Activated CD4-positive, alpha-beta T cell treated with anti-CD3 and anti-CD28 coated beads for 36 hours (primary cell): ENCODE measurements around the gene NLRC5. TPM values are rescaled to one million over a fixed set of nuclear protein-coding genes. Genes with fewer than 3 reads are reported as not detected.

ENCODE experiments used
- ATAC-seq: fragments of 200-7000 bp; cut with Tn5 transposase; one replicate; pipeline ENCODE4 v1.10.0; 2021; ENCODE audit warnings: mild to moderate bottlenecking, moderate library complexity
- CTCF ChIA-PET: fragments of 350-600 bp; sonication (Branson Sonifier 250); formaldehyde crosslinking; loops from one replicate; lab custom pipeline; 2021; ENCODE audit warnings: antibody characterized with exemption; lab: Charles Lee
- POLR2A ChIA-PET: fragments of 350-600 bp; sonication (Branson Sonifier 250); formaldehyde crosslinking; loops from one replicate; lab custom pipeline; 2021; ENCODE audit warnings: antibody characterized with exemption, inconsistent platforms; lab: Charles Lee
- DNase-seq: peaks from one replicate; pipeline ENCODE4 v3.0.0-alpha.2; 2020
- H3K27ac Mint-ChIP-seq: one replicate; pipeline ENCODE4 v1.8.0; 2021; ENCODE audit warnings: mixed read lengths
- H3K27me3 Mint-ChIP-seq: one replicate; pipeline ENCODE4 v1.8.0; 2021; ENCODE audit warnings: mixed read lengths
- H3K36me3 Mint-ChIP-seq: one replicate; pipeline ENCODE4 v1.8.0; 2021; ENCODE audit warnings: low read depth, mixed read lengths
- H3K4me1 Mint-ChIP-seq: one replicate; pipeline ENCODE4 v1.8.0; 2021; ENCODE audit warnings: mixed read lengths
- H3K4me3 Mint-ChIP-seq: one replicate; pipeline ENCODE4 v1.8.0; 2021; ENCODE audit warnings: mild to moderate bottlenecking, moderate library complexity, mixed read lengths
- H3K9me3 Mint-ChIP-seq: one replicate; pipeline ENCODE4 v1.8.0; 2021; ENCODE audit warnings: low read depth, mixed read lengths
- intact Hi-C, 2 experiments: fragments of 100-400 bp; cut with DNase I in 1 of 2; cut with micrococcal nuclease in 1 of 2; formaldehyde crosslinking; loops; one replicate each; pipeline versions ENCODE4 v1.14.2 to v1.15.1; 2022 to 2024; cut with DNase I, micrococcal nuclease
- total RNA-seq, 2 experiments: library from RNA; stranded (reverse); gene quantifications; one replicate each; pipeline ENCODE4 v1.2.3, GENCODE V29; 2021

NLRC5 gene
- total RNA-seq, 2 experiments from 2014 or later = 143 to 175 TPM

DNA sequence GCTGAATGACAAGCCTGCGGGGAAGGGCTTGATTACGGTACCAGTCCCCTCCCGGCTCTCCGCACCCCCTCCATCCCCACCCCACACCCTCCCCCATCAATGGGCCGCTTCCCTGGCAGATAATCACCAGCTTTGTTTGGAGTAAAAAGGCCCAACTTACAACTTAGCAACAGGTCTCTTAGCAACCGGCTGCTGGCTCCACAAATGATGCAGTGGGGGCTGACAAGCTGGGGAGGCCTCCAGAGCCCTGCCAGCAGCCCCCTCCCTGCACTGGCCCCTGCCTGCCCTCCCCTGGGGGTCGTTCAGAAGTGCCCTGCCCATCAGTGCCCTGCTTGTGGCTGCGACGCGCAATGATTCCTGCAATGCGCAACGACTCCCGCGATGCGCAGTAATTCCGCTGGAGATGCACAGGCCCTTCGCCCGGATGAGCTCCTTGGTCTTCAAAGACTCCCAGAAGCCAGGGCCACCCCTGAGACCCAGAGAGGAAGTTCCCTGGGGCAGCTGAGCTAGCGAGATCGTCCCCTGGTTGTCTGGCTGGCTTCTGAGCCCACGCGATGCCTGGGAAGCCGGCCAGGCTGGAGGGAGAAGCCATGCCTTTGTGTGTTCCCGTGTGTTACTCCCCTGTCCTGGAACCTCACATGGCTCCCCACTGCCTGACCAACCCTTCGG lies 126.3 kb downstream of the NLRC5 start:
- Mint-ChIP-seq H3K27ac (no peak overlapping the region), H3K4me3 (no peak overlapping the region), H3K4me1 (peaks cover 4% of the 10 kb centered on the region), H3K36me3 (no peaks in the 10 kb centered on the region), H3K9me3 (no peaks in the 10 kb centered on the region), H3K27me3 (no peaks in the 10 kb centered on the region)
- ATAC-seq = no peak
- no peak for DNase-seq
- CTCF ChIA-PET = no interaction called here
- POLR2A ChIA-PET = interaction anchor here (0.7 kb wide), 1 partner anchor 186 kb away, joined by 3 read pairs; no protein-coding TSS in a partner anchor
- intact Hi-C loops = no loop called here

DNA sequence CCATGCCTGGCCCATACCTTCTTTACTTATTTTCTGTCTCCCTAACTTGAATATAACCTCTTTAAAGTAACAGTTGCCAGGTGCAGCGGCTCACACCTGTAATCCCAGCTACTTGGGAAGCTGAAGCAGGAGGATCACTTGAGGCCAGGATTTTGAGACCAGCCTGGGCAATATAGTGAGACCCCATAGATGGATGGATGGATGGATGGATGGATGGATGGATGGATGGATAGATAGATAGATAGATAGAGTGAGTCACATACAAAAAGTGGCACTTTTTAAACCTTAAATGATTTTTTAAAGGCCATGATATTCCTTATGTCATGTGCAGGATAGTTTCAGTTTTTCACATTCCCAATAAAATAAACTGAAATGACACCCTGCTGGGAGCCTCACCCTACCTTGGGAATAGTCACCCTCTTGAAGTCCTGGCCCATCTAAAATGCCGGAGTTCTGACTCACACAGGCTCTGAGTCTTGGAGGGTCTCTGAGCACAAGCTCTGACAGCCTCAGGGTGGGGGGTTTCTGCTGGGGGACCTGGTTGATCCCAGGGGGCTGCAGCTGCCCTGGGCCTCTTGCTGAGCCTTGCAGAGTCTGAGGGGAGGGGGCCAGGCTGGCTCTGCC lies 129.2 kb downstream of the NLRC5 start:
- H3K27me3 Mint-ChIP-seq = no peaks in the 10 kb centered on the region
- ChIA-PET POLR2A (no interaction called here), CTCF (no interaction called here)
- no peak overlapping the region for H3K4me3 Mint-ChIP-seq
- intact Hi-C loops = no loop called here
- ATAC-seq = no peak
- no peak for DNase-seq
- no peaks in the 10 kb centered on the region for H3K9me3 Mint-ChIP-seq
- H3K36me3 Mint-ChIP-seq = no peaks in the 10 kb centered on the region
- no peak overlapping the region for H3K27ac Mint-ChIP-seq
- peaks cover 7% of the 10 kb centered on the region for H3K4me1 Mint-ChIP-seq

DNA sequence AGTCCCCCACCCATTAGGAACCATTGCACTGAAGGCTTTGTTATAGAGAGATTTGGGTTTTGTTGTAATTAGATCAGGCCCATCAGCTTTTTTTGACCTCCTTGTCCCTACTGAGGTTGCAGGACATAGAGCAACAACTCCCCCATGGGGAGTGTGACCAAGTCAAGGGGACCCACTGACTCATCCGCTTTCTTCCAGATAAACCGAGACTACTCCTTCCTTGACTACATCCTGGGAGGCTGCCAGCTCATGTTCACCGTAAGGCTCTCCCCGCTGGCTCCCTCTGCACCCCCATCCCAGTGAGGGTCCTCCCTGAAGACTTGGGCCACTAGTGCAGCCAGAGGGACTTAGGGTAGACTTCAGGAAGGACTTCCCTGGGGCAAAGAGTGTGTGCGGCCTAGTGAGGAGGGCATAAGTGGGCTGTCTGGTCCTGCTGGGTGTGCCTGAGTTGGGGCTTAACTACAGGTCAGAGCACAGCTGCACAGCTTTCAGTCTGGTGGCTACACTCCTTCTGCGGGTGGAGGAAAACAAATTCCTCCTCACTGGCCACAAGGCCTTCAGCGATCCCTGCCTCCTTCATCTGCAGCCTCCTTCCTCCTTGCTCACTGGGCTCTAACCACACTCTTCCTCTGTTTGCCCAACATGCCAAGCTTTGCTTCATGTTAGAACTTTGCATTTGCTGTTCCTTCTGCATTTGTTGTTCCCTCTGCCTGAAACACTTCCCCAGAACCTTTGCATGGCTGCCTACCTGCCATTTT lies 134.0 kb downstream of the NLRC5 start:
- no peak for ATAC-seq
- H3K4me1 Mint-ChIP-seq = peaks cover 45% of the 10 kb centered on the region
- H3K36me3 Mint-ChIP-seq = no peaks in the 10 kb centered on the region
- DNase-seq = no peak
- no peak overlapping the region for H3K4me3 Mint-ChIP-seq
- intact Hi-C loops = no loop called here
- no peaks in the 10 kb centered on the region for H3K27me3 Mint-ChIP-seq
- H3K9me3 Mint-ChIP-seq = no peaks in the 10 kb centered on the region
- peak overlapping the region; percentile 81 for H3K27ac Mint-ChIP-seq
- ChIA-PET POLR2A (interaction anchor here (0.7 kb wide), 1 partner anchor 26 kb away, joined by 3 read pairs; no protein-coding TSS in a partner anchor), CTCF (no interaction called here)

DNA sequence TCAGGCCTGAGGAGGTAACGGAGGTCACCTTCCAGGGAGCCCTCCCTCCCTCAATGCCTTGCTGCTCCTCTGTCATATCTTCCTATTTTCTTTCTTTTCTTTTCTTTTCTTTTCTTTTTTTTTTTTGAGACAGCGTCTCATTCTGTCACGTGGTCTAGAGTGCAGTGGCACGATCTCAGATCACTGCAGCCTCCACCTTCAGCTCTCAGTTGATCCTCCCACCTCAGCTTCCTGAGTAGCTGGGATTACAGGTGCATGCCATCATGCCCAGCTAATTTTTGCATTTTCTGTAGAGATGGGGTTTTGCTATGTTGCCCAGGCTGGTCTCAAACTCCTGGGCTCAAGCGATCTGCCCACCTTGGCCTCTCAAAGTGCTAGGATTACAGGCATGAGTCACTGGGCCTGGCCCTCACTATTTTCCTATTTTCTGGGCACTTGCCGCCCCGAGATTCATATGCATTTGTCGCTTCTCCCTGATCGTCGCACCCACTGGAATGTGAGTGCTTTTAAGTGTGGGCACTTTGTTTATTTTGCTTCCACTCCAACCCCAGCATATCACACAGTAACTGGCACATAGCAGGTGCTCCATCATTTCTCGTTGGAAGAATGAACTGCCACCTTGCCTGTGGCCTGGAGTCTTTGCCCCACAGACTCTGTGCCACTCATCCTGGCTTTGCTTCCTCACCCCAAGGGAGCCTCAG lies 134.8 kb downstream of the NLRC5 start:
- Mint-ChIP-seq H3K9me3 (no peaks in the 10 kb centered on the region), H3K27ac (peak overlapping the region; percentile 81), H3K27me3 (no peaks in the 10 kb centered on the region), H3K4me3 (no peak overlapping the region), H3K36me3 (no peaks in the 10 kb centered on the region), H3K4me1 (peaks cover 52% of the 10 kb centered on the region)
- ATAC-seq = no peak
- intact Hi-C loops = no loop called here
- ChIA-PET POLR2A (no interaction called here), CTCF (no interaction called here)
- no peak for DNase-seq

DNA sequence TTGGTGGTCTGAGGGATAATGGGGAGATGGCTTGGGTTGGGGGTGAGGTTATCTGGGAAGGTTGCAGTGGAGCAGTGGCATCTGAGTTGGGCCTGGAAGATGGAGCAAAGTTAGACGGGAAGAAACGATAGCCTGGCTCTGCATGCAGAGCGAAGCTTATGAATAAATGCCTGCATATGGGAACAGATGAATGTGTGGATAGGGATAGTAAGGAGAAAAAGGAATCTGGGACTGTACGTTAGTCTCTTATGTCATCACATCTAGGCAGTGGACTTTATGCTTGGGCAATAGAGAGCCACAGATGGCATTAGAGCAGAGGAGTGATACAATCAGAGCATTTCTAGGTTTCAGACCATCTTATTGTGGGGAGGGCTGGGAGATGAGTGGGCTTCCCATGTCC lies 136.0 kb downstream of the NLRC5 start:
- ChIA-PET POLR2A (no interaction called here), CTCF (interaction anchor here (1.1 kb wide), 1 partner anchor 42 kb away, joined by 3 read pairs; no protein-coding TSS in a partner anchor)
- no peak overlapping the region for H3K27ac Mint-ChIP-seq
- H3K9me3 Mint-ChIP-seq = no peaks in the 10 kb centered on the region
- no peaks in the 10 kb centered on the region for H3K27me3 Mint-ChIP-seq
- intact Hi-C loops = no loop called here
- DNase-seq (no peak), ATAC-seq (no peak)
- H3K4me3 Mint-ChIP-seq = no peak overlapping the region
- H3K4me1 Mint-ChIP-seq = peaks cover 61% of the 10 kb centered on the region
- H3K36me3 Mint-ChIP-seq = no peaks in the 10 kb centered on the region

DNA sequence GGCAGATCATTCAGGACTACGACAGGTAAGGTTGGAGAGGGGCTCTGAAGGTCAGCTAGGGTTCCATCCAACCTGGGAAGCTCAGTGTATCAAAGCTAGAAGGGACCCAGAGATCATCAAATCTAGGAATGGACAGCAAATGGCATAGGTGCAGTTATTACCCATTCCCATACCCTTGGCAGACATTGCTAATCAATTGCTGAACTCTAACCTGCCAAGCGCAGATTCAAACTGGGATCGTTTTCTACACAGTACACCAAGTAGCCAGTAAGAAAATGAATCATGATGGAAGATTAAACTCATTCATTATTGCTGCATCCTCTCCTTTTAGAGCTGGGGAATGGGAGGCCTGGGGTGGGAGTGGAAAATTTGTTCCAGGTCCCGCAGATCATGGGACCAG lies 136.6 kb downstream of the NLRC5 start:
- ATAC-seq (no peak), DNase-seq (no peak)
- Mint-ChIP-seq H3K36me3 (no peaks in the 10 kb centered on the region), H3K27me3 (no peaks in the 10 kb centered on the region), H3K4me1 (peaks cover 67% of the 10 kb centered on the region), H3K9me3 (no peaks in the 10 kb centered on the region), H3K27ac (no peak overlapping the region), H3K4me3 (no peak overlapping the region)
- ChIA-PET CTCF (interaction anchor here (1.0 to 1.7 kb wide), 5 partner anchors 9 to 42 kb away, joined by 3 to 6 read pairs (median 4); partner anchors contain the start of gene CPNE2), POLR2A (no interaction called here)
- intact Hi-C loops = no loop called here

DNA sequence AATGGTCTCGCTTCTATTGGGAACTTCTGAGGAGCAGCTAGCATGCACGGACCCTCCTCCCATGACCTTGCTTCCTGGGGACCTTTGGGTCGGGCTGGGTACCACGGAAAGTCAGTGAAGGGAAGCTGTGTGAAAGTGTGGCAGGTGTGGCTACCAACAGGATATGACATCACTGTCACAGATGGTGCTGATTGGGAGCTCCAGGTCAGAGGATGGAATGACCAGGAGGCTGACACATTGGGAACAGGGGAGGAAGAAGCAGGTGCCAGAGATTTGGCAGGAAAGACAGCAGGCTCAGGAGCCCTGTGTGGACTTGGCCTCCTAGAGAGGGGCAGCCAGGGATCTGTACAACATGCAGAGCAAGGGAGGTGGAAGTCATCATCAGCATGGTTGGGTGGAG lies 137.1 kb downstream of the NLRC5 start:
- ChIA-PET CTCF (interaction anchor here (0.6 to 2.5 kb wide), 7 partner anchors 8 to 42 kb away, joined by 3 to 8 read pairs (median 4); partner anchors contain the start of gene CPNE2), POLR2A (no interaction called here)
- Mint-ChIP-seq H3K9me3 (no peaks in the 10 kb centered on the region), H3K4me3 (no peak overlapping the region), H3K4me1 (peaks cover 68% of the 10 kb centered on the region), H3K36me3 (no peaks in the 10 kb centered on the region), H3K27ac (no peak overlapping the region), H3K27me3 (no peaks in the 10 kb centered on the region)
- DNase-seq (no peak), ATAC-seq (no peak)
- intact Hi-C loops = no loop called here

DNA sequence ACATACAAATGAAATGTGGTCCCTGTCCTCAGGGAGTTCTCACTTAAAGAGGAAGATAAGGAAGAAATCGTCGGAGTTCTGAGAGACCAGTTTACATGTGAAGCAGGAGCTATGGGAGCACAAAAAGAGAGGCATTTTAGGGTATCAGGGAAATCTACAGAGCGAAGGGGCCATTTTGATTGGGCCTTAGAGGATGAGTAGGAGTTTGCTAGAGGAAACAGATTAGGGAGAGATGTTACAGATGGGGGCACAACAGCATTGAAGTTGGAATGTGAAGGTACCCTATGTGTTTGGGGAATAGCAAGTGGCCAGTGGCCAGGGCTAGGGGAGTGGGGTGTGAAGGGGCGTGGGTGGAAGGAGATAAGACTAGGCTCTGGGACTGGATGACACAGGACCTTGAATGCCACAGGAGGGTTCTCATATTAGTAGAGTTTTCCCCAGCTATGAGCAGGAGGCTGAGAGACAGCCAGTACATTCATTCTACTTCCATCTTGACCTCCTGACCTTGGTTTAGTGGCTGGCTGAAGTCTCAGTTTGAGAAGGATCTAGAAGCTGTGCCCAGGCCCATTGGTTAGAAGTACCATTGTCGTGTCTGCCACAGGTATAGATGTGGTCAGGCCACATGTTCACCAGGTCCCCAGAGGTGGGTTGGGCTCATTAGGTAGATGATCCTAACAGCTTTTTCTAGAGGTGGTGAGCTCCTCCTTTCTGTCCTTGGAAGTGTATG lies 137.8 kb downstream of the NLRC5 start:
- Mint-ChIP-seq H3K9me3 (no peaks in the 10 kb centered on the region), H3K27ac (peak overlapping the region; percentile 40), H3K27me3 (no peaks in the 10 kb centered on the region), H3K4me3 (no peak overlapping the region), H3K36me3 (no peaks in the 10 kb centered on the region), H3K4me1 (peaks cover 75% of the 10 kb centered on the region)
- ATAC-seq = peak; percentile 23
- intact Hi-C loops = no loop called here
- DNase-seq = no peak
- ChIA-PET CTCF (interaction anchor here (0.9 to 2.5 kb wide), 5 partner anchors 8 to 43 kb away, joined by 3 to 8 read pairs (median 5); partner anchors contain the start of gene CPNE2), POLR2A (interaction anchor here (0.6 kb wide), 1 partner anchor 15 kb away, joined by 4 read pairs; no protein-coding TSS in a partner anchor)

DNA sequence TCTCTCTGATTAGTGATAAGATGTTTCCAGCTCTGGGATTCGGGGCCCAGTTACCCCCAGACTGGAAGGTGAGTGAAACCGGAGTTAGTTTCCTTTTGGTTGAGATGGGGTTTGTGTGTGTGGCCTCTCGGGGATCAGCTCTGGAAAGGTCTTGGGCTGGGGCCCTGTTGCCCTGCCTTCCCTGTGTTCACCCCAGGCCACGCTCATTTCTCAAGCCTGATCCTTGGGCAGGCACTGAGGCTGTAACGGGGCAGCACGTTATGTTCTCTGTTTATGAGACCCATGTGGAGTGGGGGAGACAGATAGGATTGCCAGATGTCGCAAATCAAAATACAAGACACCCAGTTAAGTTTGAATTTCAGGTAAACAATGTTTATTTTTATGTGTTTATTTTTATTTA lies 138.5 kb downstream of the NLRC5 start:
- ATAC-seq (no peak), DNase-seq (no peak)
- intact Hi-C loops = no loop called here
- Mint-ChIP-seq H3K27me3 (no peaks in the 10 kb centered on the region), H3K4me1 (peaks cover 78% of the 10 kb centered on the region), H3K36me3 (no peaks in the 10 kb centered on the region), H3K9me3 (no peaks in the 10 kb centered on the region), H3K4me3 (no peak overlapping the region), H3K27ac (peak overlapping the region; percentile 40)
- CTCF ChIA-PET = interaction anchor here (0.9 to 2.5 kb wide), 4 partner anchors 34 to 289 kb away, joined by 3 to 8 read pairs (median 4); no protein-coding TSS in a partner anchor
- POLR2A ChIA-PET = interaction anchor here (0.6 kb wide), 1 partner anchor 16 kb away, joined by 4 read pairs; no protein-coding TSS in a partner anchor

DNA sequence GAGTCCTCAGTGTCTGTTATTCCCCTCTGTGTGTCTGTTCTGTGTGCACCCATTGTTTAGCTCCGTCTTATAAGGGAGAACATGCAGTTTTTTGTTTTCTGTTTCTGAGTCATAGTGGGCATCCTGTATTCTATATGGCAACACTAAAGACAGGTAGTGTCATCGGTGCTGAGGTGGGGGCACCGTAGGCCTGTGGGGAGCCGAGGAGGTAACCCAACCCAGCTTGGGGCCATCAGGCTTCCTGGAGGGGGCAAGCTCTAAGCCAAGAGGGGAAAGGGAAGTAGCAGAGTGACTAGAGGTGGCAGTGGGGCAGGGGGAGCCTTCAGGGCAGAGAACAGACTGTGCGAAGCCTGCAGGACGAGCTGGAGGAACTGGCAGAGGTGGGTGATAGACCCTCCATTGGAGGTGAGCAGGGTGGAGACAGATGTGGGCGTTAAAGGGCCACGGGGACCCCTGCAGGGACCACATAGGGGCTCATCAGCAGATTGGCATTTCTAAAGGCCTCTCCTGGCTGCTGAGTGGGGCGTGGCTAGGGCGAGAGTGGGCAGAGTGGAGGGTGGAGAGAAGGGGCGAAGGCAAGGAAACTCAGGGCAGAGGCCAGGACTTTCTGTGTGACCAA lies 139.5 kb downstream of the NLRC5 start:
- DNase-seq (peak; percentile 74), ATAC-seq (peak; percentile 93)
- Mint-ChIP-seq H3K36me3 (no peaks in the 10 kb centered on the region), H3K27me3 (no peaks in the 10 kb centered on the region), H3K4me3 (peak overlapping the region; percentile 1), H3K9me3 (no peaks in the 10 kb centered on the region), H3K4me1 (peaks cover 75% of the 10 kb centered on the region), H3K27ac (peak overlapping the region; percentile 90)
- CTCF ChIA-PET = interaction anchor here (0.6 to 2.5 kb wide), 4 partner anchors 38 to 288 kb away, joined by 3 to 8 read pairs (median 4); no protein-coding TSS in a partner anchor
- POLR2A ChIA-PET = no interaction called here
- intact Hi-C loops = no loop called here
